H1 (cell line): ENCODE data around the gene RAP1GAP. TPM values are rescaled to one million over a fixed set of nuclear protein-coding genes. Genes with fewer than 3 reads are reported as not detected.

Experiments used
- CTCF ChIA-PET: fragments of 300-600 bp; sonication (Branson Sonifier 250); formaldehyde crosslinking; loops from one replicate; lab custom pipeline; 2021; ENCODE audit not compliant: partially characterized antibody; lab: Charles Lee
- POLR2A ChIA-PET: fragments of 300-600 bp; sonication (Branson Sonifier 250); formaldehyde crosslinking; loops from one replicate; lab custom pipeline; 2021; ENCODE audit warnings: inconsistent platforms; ENCODE audit not compliant: partially characterized antibody; lab: Charles Lee
- DNase-seq, 2 experiments: peaks; one replicate each; pipeline versions ENCODE4 v3.0.0 to v3.0.0-alpha.2; 2010 to 2022; ENCODE audit warnings: low spot score in 2 of 2, low read depth in 1 of 2, mixed read lengths in 1 of 2
- FAIRE-seq: peaks from 2 replicates; lab custom pipeline; 2011; peaks lifted over from hg19 to GRCh38; lab: Jason Lieb, UNC
- H2AFZ ChIP-seq: 2 replicates; pipeline ENCODE4 v1.8.1; 2012; ENCODE audit warnings: low read length, inconsistent platforms
- H2AK5ac ChIP-seq: 2 replicates; pipeline ENCODE4 v1.6.1; 2013; ENCODE audit warnings: low read depth, low read length
- H2BK120ac ChIP-seq: replicated peaks from 2 replicates; pipeline ENCODE3; 2013; ENCODE audit warnings: low read depth, low read length, inconsistent platforms
- H2BK12ac ChIP-seq: 2 replicates; pipeline ENCODE4 v1.6.1; 2013; ENCODE audit warnings: low read depth, low read length
- H2BK15ac ChIP-seq: 2 replicates; pipeline ENCODE4 v1.6.1; 2013; ENCODE audit warnings: low read length
- H2BK20ac ChIP-seq: 2 replicates; pipeline ENCODE4 v1.6.1; 2013; ENCODE audit warnings: low read length
- H2BK5ac ChIP-seq: 2 replicates; pipeline ENCODE4 v1.6.1; 2013; ENCODE audit warnings: low read depth, low read length
- H3K14ac ChIP-seq: 2 replicates; pipeline ENCODE4 v1.6.1; 2013; ENCODE audit warnings: inconsistent platforms; ENCODE audit not compliant: insufficient read length
- H3K18ac ChIP-seq: 2 replicates; pipeline ENCODE4 v1.6.1; 2013; ENCODE audit warnings: low read length; ENCODE audit errors: extremely low read depth
- H3K23ac ChIP-seq: 2 replicates; pipeline ENCODE4 v1.6.1; 2013; ENCODE audit warnings: inconsistent platforms; ENCODE audit not compliant: insufficient read length
- H3K23me2 ChIP-seq: 2 replicates; pipeline ENCODE4 v1.6.1; 2013; ENCODE audit warnings: low read depth, low read length
- H3K27ac ChIP-seq: 2 replicates; pipeline ENCODE4 v1.6.1; 2011; ENCODE audit warnings: low read depth, low read length, inconsistent platforms
- H3K27me3 ChIP-seq, 4 experiments: replicated peaks in 1 of 4; 1 replicate in 1 of 4; 2 replicates in 3 of 4; pipeline versions ENCODE4 v1.6.1 to v1.8.1; 2011 to 2013; ENCODE audit warnings: low read length in 3 of 4, mild to moderate bottlenecking in 3 of 4, inconsistent platforms in 2 of 4, mixed read lengths in 2 of 4, moderate library complexity in 1 of 4; ENCODE audit not compliant: control insufficient read depth in 3 of 4, insufficient read depth in 3 of 4; ENCODE audit errors: extremely low read depth in 1 of 4
- H3K36me3 ChIP-seq, 4 experiments: 2 replicates each; pipeline versions ENCODE4 v1.6.1 to v1.8.1; 2011 to 2013; ENCODE audit warnings: mild to moderate bottlenecking in 4 of 4, low read length in 3 of 4, moderate library complexity in 2 of 4, control low read depth in 1 of 4, inconsistent platforms in 1 of 4; ENCODE audit not compliant: insufficient read depth in 4 of 4, control insufficient read depth in 2 of 4
- H3K4ac ChIP-seq: replicated peaks from 2 replicates; pipeline ENCODE3; 2013; ENCODE audit warnings: low read length, low read depth, mixed read lengths, inconsistent platforms; ENCODE audit not compliant: insufficient read length
- H3K4me1 ChIP-seq, 4 experiments: replicated peaks in 1 of 4; 1 replicate in 1 of 4; 2 replicates in 3 of 4; pipeline versions ENCODE4 v1.6.1 to v1.8.1; 2011 to 2013; ENCODE audit warnings: low read length in 3 of 4, inconsistent platforms in 2 of 4, mixed read lengths in 1 of 4; ENCODE audit not compliant: insufficient read depth in 4 of 4, control insufficient read depth in 3 of 4
- H3K4me2 ChIP-seq, 2 experiments: 2 replicates each; pipeline versions ENCODE4 v1.6.1 to v1.8.1; 2011 to 2013; ENCODE audit warnings: low read depth in 2 of 2, low read length in 2 of 2, control low read depth in 1 of 2, inconsistent platforms in 1 of 2, mild to moderate bottlenecking in 1 of 2; ENCODE audit not compliant: insufficient read depth in 1 of 2
- H3K4me3 ChIP-seq, 4 experiments: fragments of 200-600, 300-600 bp in 1 of 4; sonication (generic), shearing (Covaris generic), sonication (Bioruptor Twin) in 1 of 4; 2 replicates each; pipeline versions ENCODE4 v1.5.1 to v1.8.1; 2011 to 2016; ENCODE audit warnings: low read length in 4 of 4, low read depth in 3 of 4, control low read depth in 2 of 4, inconsistent platforms in 2 of 4, mild to moderate bottlenecking in 2 of 4, mixed read lengths in 1 of 4, moderate library complexity in 1 of 4; ENCODE audit not compliant: insufficient read depth in 2 of 4; ENCODE audit errors: extremely low read depth in 1 of 4
- H3K56ac ChIP-seq: replicated peaks from 2 replicates; pipeline ENCODE3; 2013; ENCODE audit warnings: low read depth, mild to moderate bottlenecking, mixed read lengths, low read length, inconsistent platforms; ENCODE audit not compliant: insufficient read length
- H3K79me1 ChIP-seq: 2 replicates; pipeline ENCODE4 v1.6.1; 2013; ENCODE audit warnings: low read depth, low read length, control low read depth
- H3K79me2 ChIP-seq, 2 experiments: 2 replicates each; pipeline versions ENCODE4 v1.6.1 to v1.8.1; 2012 to 2013; ENCODE audit warnings: low read length in 2 of 2, mild to moderate bottlenecking in 2 of 2, inconsistent platforms in 1 of 2; ENCODE audit not compliant: insufficient read depth in 2 of 2, control insufficient read depth in 1 of 2
- H3K9ac ChIP-seq, 4 experiments: replicated peaks in 1 of 4; 1 replicate in 1 of 4; 2 replicates in 3 of 4; pipeline versions ENCODE4 v1.6.1 to v1.8.1; 2011 to 2013; ENCODE audit warnings: low read depth in 3 of 4, low read length in 3 of 4, control low read depth in 2 of 4, mild to moderate bottlenecking in 2 of 4, moderate library complexity in 2 of 4, inconsistent platforms in 1 of 4; ENCODE audit errors: extremely low read depth in 1 of 4
- H3K9me3 ChIP-seq, 2 experiments: 2 replicates each; pipeline versions ENCODE4 v1.6.1 to v1.8.1; 2012 to 2013; ENCODE audit warnings: mild to moderate bottlenecking in 2 of 2, moderate library complexity in 2 of 2, control low read depth in 1 of 2, inconsistent platforms in 1 of 2, low read depth in 1 of 2, low read length in 1 of 2, mixed read lengths in 1 of 2; ENCODE audit not compliant: insufficient read depth in 2 of 2
- H4K20me1 ChIP-seq, 2 experiments: replicated peaks in 1 of 2; 2 replicates each; pipeline versions ENCODE3 to v1.8.1; 2011 to 2013; ENCODE audit warnings: inconsistent platforms in 2 of 2, low read length in 2 of 2, mild to moderate bottlenecking in 1 of 2; ENCODE audit not compliant: insufficient read depth in 2 of 2, control insufficient read depth in 1 of 2
- H4K5ac ChIP-seq: 2 replicates; pipeline ENCODE4 v1.6.1; 2013; ENCODE audit warnings: low read length, low read depth, mixed read lengths, inconsistent platforms; ENCODE audit not compliant: insufficient read length
- H4K8ac ChIP-seq: 2 replicates; pipeline ENCODE4 v1.8.0; 2013; ENCODE audit warnings: mild to moderate bottlenecking, moderate library complexity, low read length, inconsistent platforms; ENCODE audit not compliant: insufficient read depth; ENCODE audit errors: extremely low read depth
- H4K91ac ChIP-seq: replicated peaks from 2 replicates; pipeline ENCODE3; 2013; ENCODE audit warnings: low read length, mixed read lengths, inconsistent platforms; ENCODE audit not compliant: insufficient read length
- JUND ChIP-seq: IDR thresholded peaks from 2 replicates; pipeline ENCODE4 v1.6.1; 2011; ENCODE audit warnings: mild to moderate bottlenecking, improper control_type of control experiment, low read length
- KDM5A ChIP-seq: fragments of 200-600 bp; IDR thresholded peaks from 2 replicates; pipeline ENCODE4 v1.7.1; 2012; ENCODE audit warnings: mild to moderate bottlenecking, low read length, inconsistent platforms, mixed read lengths
- SIN3A ChIP-seq, 2 experiments: IDR thresholded peaks in 1 of 2; conservative IDR thresholded peaks in 1 of 2; 2 replicates each; pipeline ENCODE4 v1.6.1; 2011 to 2012; ENCODE audit warnings: low read length in 2 of 2, improper control_type of control experiment in 1 of 2, low read depth in 1 of 2, mild to moderate bottlenecking in 1 of 2
- SIRT6 ChIP-seq: IDR thresholded peaks from one replicate; pipeline ENCODE4 v1.7.1; 2012; ENCODE audit warnings: low read length, inconsistent platforms
- SP1 ChIP-seq: IDR thresholded peaks from 2 replicates; pipeline ENCODE4 v1.6.1; 2011; ENCODE audit warnings: low read depth, low read length
- YY1 ChIP-seq: IDR thresholded peaks from 2 replicates; pipeline ENCODE4 v1.6.1; 2011; ENCODE audit warnings: low read depth, mild to moderate bottlenecking, low read length
- WGBS, 2 experiments: shearing (Covaris generic) in 1 of 2; methylation state at CpG; one replicate each; pipeline versions ENCODE4 v1.1.6 to v1.1.7; 2013 to 2015; ENCODE audit warnings: low lambda C conversion rate in 2 of 2, mixed read lengths in 2 of 2, inconsistent platforms in 1 of 2, low coverage in 1 of 2, missing lambda C conversion rate in 1 of 2; ENCODE audit not compliant: insufficient replicate concordance in 2 of 2, insufficient coverage in 1 of 2, insufficient read length in 1 of 2; ENCODE audit errors: extremely low coverage in 1 of 2, missing lambda C conversion rate in 1 of 2; 5-methylcytosine and 5-hydroxymethylcytosine counted together
- polyA plus RNA-seq, 7 experiments: library from polyadenylated mRNA; depleted of rRNA in 3 of 7; stranded (reverse) in 5 of 7; unstranded in 2 of 7; fragments of >200 nt in 5 of 7; fragments of 200-250 nt in 2 of 7; gene quantifications; 1 replicate in 5 of 7; 2 replicates in 1 of 7; 4 replicates in 1 of 7; pipeline versions ENCODE4 v1.2.1 to v1.2.3, GENCODE V29; 2011 to 2013; ENCODE audit warnings: missing spikeins in 2 of 7, mixed read lengths in 2 of 7
- total RNA-seq: library from RNA; stranded (reverse); fragmentation: NEBNext Ultra II Directional; extraction: Animal tissue kit (Norgen Biotek cat#: 25700); gene quantifications from 2 replicates; pipeline ENCODE4 v1.2.1, GENCODE V29; 2021

RAP1GAP gene
- total and polyA plus RNA-seq, 2 of the 8 experiments (the other 6 are each of a cell fraction or from before 2014, with no cell fraction given) = 8.4 TPM

GRCh38 chr1:21610989-21611785, 58.0 kb downstream of the RAP1GAP start:
- Histone ChIP-seq H3K9ac (no peak overlapping the region), H3K9me3 (no peaks in the 10 kb centered on the region), H3K4me1 (peaks cover 2 to 7% (median 3%) of the 10 kb centered on the region in 4 experiments; a peak in 6 of 7 replicates), H4K20me1 (no peaks in the 10 kb centered on the region), H2BK120ac (no peak overlapping the region), H2BK12ac (no peak overlapping the region), H3K27me3 (no peaks in the 10 kb centered on the region), H3K4me2 (no peak overlapping the region), H2BK15ac (no peak overlapping the region), H3K18ac (no peak overlapping the region), H3K23ac (no peak overlapping the region), H3K14ac (no peak overlapping the region), H4K5ac (no peak overlapping the region), H3K36me3 (peaks cover 0 to 3% (median 0%) of the 10 kb centered on the region in 4 experiments; a peak in 2 of 8 replicates), H4K91ac (no peak overlapping the region), H2BK5ac (peak overlapping the region; percentile 66; the same call in 1 of the 2 replicates), H4K8ac (no peak overlapping the region), H3K79me2 (no peaks in the 10 kb centered on the region), H3K27ac (no peak overlapping the region), H3K23me2 (no peaks in the 10 kb centered on the region), H2AK5ac (no peak overlapping the region), H3K4ac (no peak overlapping the region), H3K4me3 (no peak overlapping the region), H3K56ac (no peak overlapping the region), H2AFZ (no peak overlapping the region), H2BK20ac (no peak overlapping the region), H3K79me1 (no peaks in the 10 kb centered on the region)
- DNase-seq = no peak
- ChIA-PET CTCF (interaction anchor here (0.8 to 2.4 kb wide), 7 partner anchors 10 to 341 kb away, joined by 3 to 7 read pairs (median 4); no protein-coding TSS in a partner anchor), POLR2A (no interaction called here)
- WGBS, 2 experiments = 89% methylated on average over 21 of the region's 21 CpGs; no CpG with 5 or more reads in 1 of the 2 experiments
- TF ChIP-seq YY1 (no peak), JUND (no peak), SIRT6 (no peak), KDM5A (no peak), SIN3A (conservative IDR thresholded peaks at IDR 0.05 in 1 of 2, IDR thresholded peaks at IDR 0.05 in 1 of 2; ENCODE audit: low read depth in 1 of 2, low read length in 2 of 2) (no peak), SP1 (no peak)
- no peak for FAIRE-seq
